Osteocyte (in vitro differentiated cells): ENCODE data around the gene DLG2. TPM values are rescaled to one million over a fixed set of nuclear protein-coding genes. Genes with fewer than 3 reads are reported as not detected.

ENCODE experiments used
- DNase-seq: peaks from one replicate; pipeline ENCODE4 v3.0.0; 2021; ENCODE audit warnings: mixed read lengths; ENCODE audit not compliant: unreplicated experiment; ENCODE audit errors: extremely low spot score
- H3K27ac Mint-ChIP-seq: one replicate; pipeline ENCODE4 v1.8.0; 2021; ENCODE audit warnings: mild to moderate bottlenecking, mixed read lengths; ENCODE audit not compliant: unreplicated experiment
- H3K27me3 Mint-ChIP-seq: one replicate; pipeline ENCODE4 v1.8.0; 2021; ENCODE audit warnings: mixed read lengths; ENCODE audit not compliant: unreplicated experiment
- H3K36me3 Mint-ChIP-seq: one replicate; pipeline ENCODE4 v1.8.0; 2021; ENCODE audit warnings: mixed read lengths; ENCODE audit not compliant: unreplicated experiment
- H3K4me1 Mint-ChIP-seq: one replicate; pipeline ENCODE4 v1.8.0; 2021; ENCODE audit warnings: mixed read lengths; ENCODE audit not compliant: unreplicated experiment
- H3K4me3 Mint-ChIP-seq: one replicate; pipeline ENCODE4 v1.8.0; 2021; ENCODE audit warnings: mild to moderate bottlenecking, moderate library complexity, mixed read lengths; ENCODE audit not compliant: unreplicated experiment
- H3K9me3 Mint-ChIP-seq: one replicate; pipeline ENCODE4 v1.8.0; 2021; ENCODE audit warnings: mixed read lengths; ENCODE audit not compliant: unreplicated experiment
- CTCF ChIP-seq: fragments of 200-600 bp; sonication (generic); IDR thresholded peaks from 2 replicates; pipeline ENCODE4 v1.5.0; 2021; ENCODE audit warnings: antibody characterized with exemption, mild to moderate bottlenecking, moderate library complexity
- total RNA-seq: library from RNA; stranded (reverse); gene quantifications from 2 replicates; pipeline ENCODE4 v1.2.1, GENCODE V29; 2021

Gene DLG2
- total RNA-seq, 1 donor from 2014 or later, result 2.1 TPM

- Mint-ChIP-seq H3K9me3 (no peaks in the 10 kb centered on the region), H3K4me3 (no peak overlapping the region), H3K36me3 (no peaks in the 10 kb centered on the region), H3K27me3 (peaks cover 61% of the 10 kb centered on the region), H3K27ac (no peak overlapping the region), H3K4me1 (no peaks in the 10 kb centered on the region)
- no peak for DNase-seq
- no peak for TF ChIP-seq CTCF
These were observed 1817.9 kb downstream of the DLG2 start for GRCh38 chr11:83809274-83809673.

- no peaks in the 10 kb centered on the region for H3K4me1 Mint-ChIP-seq
- no peak for DNase-seq
- no peak overlapping the region for H3K4me3 Mint-ChIP-seq
- H3K9me3 Mint-ChIP-seq, result no peaks in the 10 kb centered on the region
- no peaks in the 10 kb centered on the region for H3K36me3 Mint-ChIP-seq
- H3K27me3 Mint-ChIP-seq, result peaks cover 37% of the 10 kb centered on the region
- H3K27ac Mint-ChIP-seq, result no peak overlapping the region
- TF ChIP-seq CTCF, result no peak
These were observed 1825.3 kb downstream of the DLG2 start for GRCh38 chr11:83801799-83802198.

GRCh38 chr11:83793310-83793709, 1833.8 kb downstream of the DLG2 start:
- no peak for TF ChIP-seq CTCF
- H3K9me3 Mint-ChIP-seq, result no peaks in the 10 kb centered on the region
- no peak overlapping the region for H3K4me3 Mint-ChIP-seq
- DNase-seq, result no peak
- H3K27me3 Mint-ChIP-seq, result peaks cover 14% of the 10 kb centered on the region
- H3K4me1 Mint-ChIP-seq, result no peaks in the 10 kb centered on the region
- no peaks in the 10 kb centered on the region for H3K36me3 Mint-ChIP-seq
- H3K27ac Mint-ChIP-seq, result no peak overlapping the region

- no peaks in the 10 kb centered on the region for H3K36me3 Mint-ChIP-seq
- no peak overlapping the region for H3K4me3 Mint-ChIP-seq
- TF ChIP-seq CTCF, result no peak
- H3K9me3 Mint-ChIP-seq, result no peaks in the 10 kb centered on the region
- DNase-seq, result no peak
- H3K27me3 Mint-ChIP-seq, result peaks cover 10% of the 10 kb centered on the region
- H3K4me1 Mint-ChIP-seq, result no peaks in the 10 kb centered on the region
- no peak overlapping the region for H3K27ac Mint-ChIP-seq
These were observed 1835.6 kb downstream of the DLG2 start for GRCh38 chr11:83791557-83791956.

GRCh38 chr11:83785942-83786341, 1841.2 kb downstream of the DLG2 start:
- Mint-ChIP-seq H3K9me3 (no peaks in the 10 kb centered on the region), H3K27ac (no peak overlapping the region)

More at GRCh38 chr11:83785942-83786341, 1841.2 kb downstream of the DLG2 start:
- H3K36me3 Mint-ChIP-seq, result no peaks in the 10 kb centered on the region
- H3K4me1 Mint-ChIP-seq, result no peaks in the 10 kb centered on the region
- no peak for TF ChIP-seq CTCF
- H3K4me3 Mint-ChIP-seq, result no peak overlapping the region
- H3K27me3 Mint-ChIP-seq, result peaks cover 9% of the 10 kb centered on the region
- no peak for DNase-seq
